Heart left ventricle (tissue), 13 donors: ENCODE results near the gene KIFC1.

Source experiments
- CTCF ChIP-seq, 12 donors: fragments of 200-600 bp; sonication (generic) in 4 of 12; IDR thresholded peaks; one replicate each; pipeline versions ENCODE4 v1.5.0 to v1.8.0; 2018 to 2022; ENCODE audit warnings: antibody characterized with exemption in 12 of 12, mild to moderate bottlenecking in 5 of 12
- POLR2A ChIP-seq, 2 donors: fragments of 450-650 bp; IDR thresholded peaks; one replicate each; pipeline ENCODE4 v1.6.1; 2017; ENCODE audit warnings: antibody characterized with exemption in 2 of 2, mild to moderate bottlenecking in 2 of 2, moderate library complexity in 2 of 2
- donor health status: ischemic (EF 13 %, LVEDD 7.1; RV severe dilation, severe dysfunction).
- donor health status: DM: no; HTN: yes; CAD: no.
- donor health status: DM: no; HTN: no; CAD: no.
- donor health status: ischemic (EF 25% LVEDD 6.9; RV normal size, moderate dysfunction).
- donor health status: ischemic (EF 25% LVEDD 5.7; RV mildly dilated, moderate dysfunction).
- donor health status: ischemic (EF 35%, LVEDD 5.7; RV mildly dilated, moderate dysfunction).
- donor health status: nonischemic (EF 11% LVEDD 7.7; RV severe dilation, severe dysfunction).
- donor health status: DM: yes; HTN: yes; CAD: no.
- donor health status: PGD.
- donor health status: ischemic (EF 29% LVEDD 5.4; RV normal size, mild dysfunction).
- donor health status: nonischemic (EF 23%, LVEDD 6.1; RV moderate dilation, normal function).

- no peak for TF ChIP-seq CTCF (IDR thresholded peaks at IDR 0.05)
- no peak for TF ChIP-seq POLR2A (IDR thresholded peaks at IDR 0.05)
These were observed 24.9 kb downstream of the KIFC1 start for GRCh38 chr6:33416386-33417127.
